22Rv1 (cell line): ENCODE data around the gene NT5E.

Experiments used
- CTCF ChIP-seq: fragments of 450-650 bp; IDR thresholded peaks from 2 replicates; pipeline ENCODE4 v1.5.1; 2017; ENCODE audit warnings: mild to moderate bottlenecking
- ZFX ChIP-seq: fragments of 450-650 bp; IDR thresholded peaks from 2 replicates; pipeline ENCODE4 v1.6.1; 2017; ENCODE audit warnings: antibody characterized with exemption, borderline replicate concordance

GRCh38 chr6:85458782-85459181 is 8.9 kb downstream of the NT5E start:
- TF ChIP-seq CTCF (no peak), ZFX (no peak)
